Adipose tissue (tissue), 3 donors: Measurements from ENCODE around the gene RNU1-2. TPM values are rescaled to one million over a fixed set of nuclear protein-coding genes. Genes with fewer than 3 reads are reported as not detected.
"Not testable (repeated sequence)": the region's sequence is repeated elsewhere in the genome, so short reads cannot be mapped to it uniquely, and the experiment has no call there.

Experiments used
- H3K27ac ChIP-seq: one replicate; pipeline ENCODE4 v1.5.1; 2013; ENCODE audit warnings: low read depth, low read length
- WGBS, 3 donors: extraction: QIAGEN DNeasy Blood & Tissue Kit; methylation state at CpG; one replicate each; pipeline ENCODE4 v1.1.7; 2013; 5-methylcytosine and 5-hydroxymethylcytosine counted together
- polyA plus RNA-seq, 3 donors: library from polyadenylated mRNA; stranded (reverse); fragments of 200-250 nt; gene quantifications; one replicate each; pipeline ENCODE4 v1.2.3, GENCODE V29; 2013
- donor health status: healthy with polysubstance abuse.
- donor health status: Bipolar disorder and iron deficiency.
- donor health status: healthy.

RNU1-2 gene
- polyA plus RNA-seq, 3 donors: not detected

- 94 to 96% (median 95%) methylated on average over 32 of the region's 32 CpGs for WGBS, 3 donors
- H3K27ac ChIP-seq: not testable (repeated sequence)
Measured at GRCh38 chr1:16939386-16940180, 43.8 kb downstream of the RNU1-2 start.

- WGBS, 3 donors: 89 to 96% (median 95%) methylated on average over 19 of the region's 19 CpGs
- no peak overlapping the region for H3K27ac ChIP-seq
Measured at GRCh38 chr1:16944038-16944437, 48.3 kb downstream of the RNU1-2 start.

- WGBS, 3 donors: 89 to 94% (median 90%) methylated on average over 1 to 9 of the region's 9 CpGs
- H3K27ac ChIP-seq: not testable (repeated sequence)
Measured at GRCh38 chr1:16945512-16945911, 49.7 kb downstream of the RNU1-2 start.

Other genes with a start within 250 kb of the RNU1-2 start
- not detected for gene RNU1-3, start 229.0 kb upstream of the RNU1-2 start, polyA plus RNA-seq
- gene RNU1-4, start 155.5 kb upstream of the RNU1-2 start, polyA plus RNA-seq: not detected
- gene CROCC, start 26.0 kb downstream of the RNU1-2 start, polyA plus RNA-seq: 10 to 100 TPM; 19.5 to 42.2 (median 19.8) TPM
- 10 to 100 TPM; 10.2 to 28.1 (median 25.5) TPM for gene MFAP2, start 84.6 kb downstream of the RNU1-2 start, polyA plus RNA-seq
- 10 to 100 TPM; 14.2 to 36.9 (median 26.8) TPM for gene ATP13A2, start 115.9 kb downstream of the RNU1-2 start, polyA plus RNA-seq
- gene SDHB, start 158.1 kb downstream of the RNU1-2 start, polyA plus RNA-seq: 100 to 1,000 TPM in 2 of 3 donors, 10 to 100 TPM in 1; 79.6 to 164 (median 122) TPM
- gene PADI2, start 223.5 kb downstream of the RNU1-2 start, polyA plus RNA-seq: 1 to 10 TPM; 1.2 to 4.3 (median 4.2) TPM